Peyer's patch (tissue), 4 donors: ENCODE data around the gene TBCD. TPM values are rescaled to one million over a fixed set of nuclear protein-coding genes. Genes with fewer than 3 reads are reported as not detected.
"Not testable (repeated sequence)": the region's sequence is repeated elsewhere in the genome, so short reads cannot be mapped to it uniquely, and the experiment has no call there.

Experiments
- DNase-seq, 3 donors: peaks; one replicate each; pipeline ENCODE4 v3.0.0-alpha.2; 2017 to 2019
- H3K27ac ChIP-seq, 4 donors: fragments of 200-600 bp; sonication (generic); one replicate each; pipeline ENCODE4 v1.5.1; 2016 to 2019
- H3K27me3 ChIP-seq, 2 donors: fragments of 200-600 bp; sonication (generic); one replicate each; pipeline ENCODE4 v1.5.1; 2019
- H3K36me3 ChIP-seq, 3 donors: fragments of 200-600 bp; sonication (generic); one replicate each; pipeline ENCODE4 v1.5.1; 2016 to 2019
- H3K4me1 ChIP-seq, 4 donors: fragments of 200-600 bp; sonication (generic); one replicate each; pipeline ENCODE4 v1.5.1; 2016 to 2019
- H3K4me3 ChIP-seq, 4 donors: fragments of 200-600 bp; sonication (generic); 1 replicate in 3 of 4; 2 replicates in 1 of 4; pipeline ENCODE4 v1.5.1; 2016 to 2019; ENCODE audit warnings: mild to moderate bottlenecking in 1 of 4
- H3K9me3 ChIP-seq, 4 donors: fragments of 200-600 bp; sonication (generic); one replicate each; pipeline ENCODE4 v1.5.1; 2016 to 2019; ENCODE audit warnings: mild to moderate bottlenecking in 1 of 4
- CTCF ChIP-seq, 6 experiments: fragments of 450-650 bp in 4 of 6; fragments of 200-600 bp in 2 of 6; sonication (generic) in 1 of 6; IDR thresholded peaks; one replicate each; pipeline ENCODE4 v1.5.1; 2017 to 2019; ENCODE audit warnings: antibody characterized with exemption in 6 of 6, mild to moderate bottlenecking in 3 of 6, moderate library complexity in 1 of 6
- POLR2A ChIP-seq, 2 donors: fragments of 450-650 bp; IDR thresholded peaks; one replicate each; pipeline ENCODE4 v1.5.1; 2017; ENCODE audit warnings: antibody characterized with exemption in 2 of 2, mild to moderate bottlenecking in 2 of 2, moderate library complexity in 2 of 2
- total RNA-seq, 4 donors: library from RNA; depleted of rRNA; stranded (reverse); fragments of >200 nt; gene quantifications; one replicate each; pipeline ENCODE4 v1.1.0, GENCODE V29; 2016

TBCD gene
- total RNA-seq, 4 donors from 2014 or later = 58.7 to 130 (median 74.8) TPM

GRCh38 chr17:82769041-82769440 lies 17.2 kb downstream of the TBCD start:
- TF ChIP-seq POLR2A (IDR thresholded peaks at IDR 0.05) = no peak
- TF ChIP-seq CTCF (IDR thresholded peaks at IDR 0.05) = no peak
- DNase-seq = no peak
- H3K4me3 ChIP-seq = no peak overlapping the region
- H3K4me1 ChIP-seq = no peaks in the 10 kb centered on the region
- no peaks in the 10 kb centered on the region for H3K9me3 ChIP-seq
- no peak overlapping the region for H3K27ac ChIP-seq
- H3K36me3 ChIP-seq = peaks cover 0 to 22% (median 0%) of the 10 kb centered on the region in 3 donors
- H3K27me3 ChIP-seq = no peaks in the 10 kb centered on the region

- H3K4me1 ChIP-seq = peaks cover 0 to 7% (median 2%) of the 10 kb centered on the region in 4 donors
- no peak overlapping the region for H3K4me3 ChIP-seq
- peaks cover 0 to 18% (median 0%) of the 10 kb centered on the region in 3 donors for H3K36me3 ChIP-seq
- H3K27me3 ChIP-seq = no peaks in the 10 kb centered on the region
- H3K27ac ChIP-seq = peak overlapping the region in 1 of 4 donors; percentile 35
- DNase-seq = no peak
- H3K9me3 ChIP-seq = no peaks in the 10 kb centered on the region
- no peak for TF ChIP-seq POLR2A (IDR thresholded peaks at IDR 0.05)
- TF ChIP-seq CTCF (IDR thresholded peaks at IDR 0.05) = no peak
Observed at GRCh38 chr17:82772026-82772425, 20.2 kb downstream of the TBCD start.

GRCh38 chr17:82774456-82774855 lies 22.6 kb downstream of the TBCD start:
- not testable (repeated sequence) for H3K9me3 ChIP-seq

GRCh38 chr17:82775001-82775823 lies 23.3 kb downstream of the TBCD start:
- TF ChIP-seq CTCF (IDR thresholded peaks at IDR 0.05) = peak; percentile 46 to 80 (median 78)
- no peak for TF ChIP-seq POLR2A (IDR thresholded peaks at IDR 0.05)
- Histone ChIP-seq H3K27me3 (no peaks in the 10 kb centered on the region), H3K9me3 (no peaks in the 10 kb centered on the region), H3K27ac (peak overlapping the region in 1 of 4 donors; percentile 55), H3K36me3 (no peaks in the 10 kb centered on the region), H3K4me3 (peak overlapping the region in 3 of 4 donors; percentile 18 to 28 (median 22)), H3K4me1 (peaks cover 0 to 7% (median 2%) of the 10 kb centered on the region in 4 donors)
- DNase-seq = peak; percentile 58 to 88 (median 82)

More at GRCh38 chr17:82774456-82774855, 22.6 kb downstream of the TBCD start:
- peak overlapping the region in 1 of 4 donors; percentile 28 for H3K4me3 ChIP-seq
- not testable (repeated sequence) for H3K27ac ChIP-seq, H3K36me3 ChIP-seq, H3K4me1 ChIP-seq, DNase-seq, H3K27me3 ChIP-seq

GRCh38 chr17:82776454-82776853 lies 24.6 kb downstream of the TBCD start:
- H3K9me3 ChIP-seq = no peaks in the 10 kb centered on the region
- peaks cover 0 to 7% (median 2%) of the 10 kb centered on the region in 4 donors for H3K4me1 ChIP-seq
- TF ChIP-seq POLR2A (IDR thresholded peaks at IDR 0.05) (no peak), CTCF (IDR thresholded peaks at IDR 0.05) (no peak)
- H3K27me3 ChIP-seq = no peaks in the 10 kb centered on the region
- H3K27ac ChIP-seq = no peak overlapping the region
- no peaks in the 10 kb centered on the region for H3K36me3 ChIP-seq
- DNase-seq = peak in 1 of 3 donors; percentile 41
- H3K4me3 ChIP-seq = no peak overlapping the region

GRCh38 chr17:82777778-82778375 lies 26.0 kb downstream of the TBCD start:
- H3K27me3 ChIP-seq, H3K27ac ChIP-seq, H3K36me3 ChIP-seq, H3K4me3 ChIP-seq, H3K4me1 ChIP-seq, H3K9me3 ChIP-seq, DNase-seq: not testable (repeated sequence)
- TF ChIP-seq CTCF (IDR thresholded peaks at IDR 0.05) = peak in 2 of 6 experiments; percentile 26 to 35
